Thymus (tissue), 14 donors: Measurements from ENCODE around the gene FOXG1. TPM values are rescaled to one million over a fixed set of nuclear protein-coding genes. Genes with fewer than 3 reads are reported as not detected.
A peak's percentile ranks its signal among the peaks of the same experiment; 100 is the strongest.

ENCODE experiments used
- DNase-seq, 9 donors: peaks; one replicate each; pipeline ENCODE4 v3.0.0-alpha.2; 2013; ENCODE audit warnings: low spot score in 9 of 9, low read depth in 6 of 9, missing footprints in 1 of 9
- H3K27ac ChIP-seq, 2 donors: one replicate each; pipeline ENCODE4 v1.5.1; 2013; ENCODE audit warnings: control low read depth in 1 of 2, low read depth in 1 of 2, low read length in 1 of 2, mild to moderate bottlenecking in 1 of 2, moderate library complexity in 1 of 2
- H3K27me3 ChIP-seq, 2 donors: one replicate each; pipeline ENCODE4 v1.5.1; 2013; ENCODE audit warnings: low read length in 1 of 2; ENCODE audit not compliant: control insufficient read depth in 2 of 2, insufficient read depth in 1 of 2
- H3K36me3 ChIP-seq, 2 donors: one replicate each; pipeline ENCODE4 v1.5.1; 2013; ENCODE audit warnings: low read length in 1 of 2, mild to moderate bottlenecking in 1 of 2, moderate library complexity in 1 of 2; ENCODE audit not compliant: control insufficient read depth in 2 of 2, insufficient read depth in 2 of 2
- H3K4me1 ChIP-seq, 2 donors: one replicate each; pipeline ENCODE4 v1.5.1; 2013; ENCODE audit warnings: low read length in 2 of 2; ENCODE audit not compliant: control insufficient read depth in 2 of 2, insufficient read depth in 2 of 2
- H3K4me3 ChIP-seq, 2 donors: one replicate each; pipeline ENCODE4 v1.5.1; 2013; ENCODE audit warnings: low read length in 2 of 2, control low read depth in 1 of 2, mild to moderate bottlenecking in 1 of 2
- H3K9me3 ChIP-seq, 2 donors: one replicate each; pipeline ENCODE4 v1.5.1; 2013; ENCODE audit warnings: low read length in 1 of 2, mild to moderate bottlenecking in 1 of 2; ENCODE audit not compliant: control insufficient read depth in 2 of 2, insufficient read depth in 1 of 2
- WGBS: extraction: QIAGEN DNeasy Blood & Tissue Kit; methylation state at CpG from one replicate; pipeline ENCODE4 v1.1.7; 2013; 5-methylcytosine and 5-hydroxymethylcytosine counted together
- long read RNA-seq, 10 donors: transcript quantifications; one replicate each; lab custom pipeline, GENCODE V29; 2026
- polyA plus RNA-seq: library from polyadenylated mRNA; stranded (reverse); fragments of 200-250 nt; gene quantifications from one replicate; pipeline ENCODE4 v1.2.3, GENCODE V29; 2013
- total RNA-seq: library from RNA; stranded (reverse); fragments of 120-200 nt; gene quantifications from one replicate; pipeline ENCODE4 v1.2.4, GENCODE V29; 2013
- donor health status: healthy.

FOXG1 gene
- 1.9 TPM for total RNA-seq
- 11.4 TPM for polyA plus RNA-seq
- long read RNA-seq, donor 1, full-length matches to known transcripts = 1 of 1 reads
- long read RNA-seq, donor 1, partial matches to known transcripts = 0 of 1 reads
- long read RNA-seq, donor 1, other reads (novel, unspliced or antisense) = 0 of 1 reads
- long read RNA-seq, donor 2 = 0 reads
- long read RNA-seq, donor 3, full-length matches to known transcripts = 11 of 11 reads
- long read RNA-seq, donor 3, partial matches to known transcripts = 0 of 11 reads
- long read RNA-seq, donor 3, other reads (novel, unspliced or antisense) = 0 of 11 reads
- long read RNA-seq, donor 4, full-length matches to known transcripts = 21 of 21 reads
- long read RNA-seq, donor 4, partial matches to known transcripts = 0 of 21 reads
- long read RNA-seq, donor 4, other reads (novel, unspliced or antisense) = 0 of 21 reads
- long read RNA-seq, donor 5, full-length matches to known transcripts = 20 of 20 reads
- long read RNA-seq, donor 5, partial matches to known transcripts = 0 of 20 reads
- long read RNA-seq, donor 5, other reads (novel, unspliced or antisense) = 0 of 20 reads
- long read RNA-seq, donor 6, full-length matches to known transcripts = 23 of 23 reads
- long read RNA-seq, donor 6, partial matches to known transcripts = 0 of 23 reads
- long read RNA-seq, donor 6, other reads (novel, unspliced or antisense) = 0 of 23 reads
- long read RNA-seq, donor 7, full-length matches to known transcripts = 18 of 18 reads
- long read RNA-seq, donor 7, partial matches to known transcripts = 0 of 18 reads
- long read RNA-seq, donor 7, other reads (novel, unspliced or antisense) = 0 of 18 reads
- long read RNA-seq, donor 8, full-length matches to known transcripts = 4 of 4 reads
- long read RNA-seq, donor 8, partial matches to known transcripts = 0 of 4 reads
- long read RNA-seq, donor 8, other reads (novel, unspliced or antisense) = 0 of 4 reads
- long read RNA-seq, donor 9, full-length matches to known transcripts = 10 of 10 reads
- long read RNA-seq, donor 9, partial matches to known transcripts = 0 of 10 reads
- long read RNA-seq, donor 9, other reads (novel, unspliced or antisense) = 0 of 10 reads
- long read RNA-seq, donor 10, full-length matches to known transcripts = 18 of 18 reads
- long read RNA-seq, donor 10, partial matches to known transcripts = 0 of 18 reads
- long read RNA-seq, donor 10, other reads (novel, unspliced or antisense) = 0 of 18 reads

- Histone ChIP-seq H3K9me3 (peaks cover 0 to 5% of the 10 kb centered on the region in 2 donors), H3K4me1 (no peaks in the 10 kb centered on the region), H3K27me3 (peaks cover 60 to 78% of the 10 kb centered on the region in 2 donors), H3K4me3 (peak within 1 kb of the TSS; percentile 29 to 37), H3K27ac (peak within 1 kb of the TSS; percentile 59 to 86), H3K36me3 (no peaks in the 10 kb centered on the region)
- DNase-seq = no peak
- 6% methylated on average over 57 of the region's 58 CpGs for WGBS
These were observed at the start of gene FOXG1 for GRCh38 chr14:28766469-28766955. FOXG1 (plus strand) TSS chr14:28766787; CDS start chr14:28767280, 493 bp downstream.

DNA sequence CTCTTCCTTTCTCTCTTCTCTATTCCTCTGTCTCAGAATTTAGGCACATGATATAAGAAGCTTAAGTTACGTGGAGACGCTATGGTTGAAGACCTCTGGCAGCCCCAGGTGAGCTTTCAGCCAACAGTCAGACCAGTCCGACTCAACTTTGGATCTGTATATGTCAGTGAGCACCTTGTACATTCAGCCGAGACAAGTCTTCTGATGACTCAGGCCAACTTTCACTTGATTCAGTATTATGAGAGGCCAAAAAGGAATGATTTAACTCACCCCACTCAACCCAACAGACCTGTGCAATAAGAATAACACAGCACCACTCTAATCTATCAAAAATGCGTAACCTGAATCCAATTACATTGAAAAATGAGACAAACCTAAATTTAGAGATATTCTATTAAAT is 47.5 kb upstream of the FOXG1 start:
- Histone ChIP-seq H3K27me3 (no peaks in the 10 kb centered on the region), H3K4me3 (no peak overlapping the region), H3K27ac (no peak overlapping the region), H3K9me3 (no peaks in the 10 kb centered on the region), H3K4me1 (no peaks in the 10 kb centered on the region), H3K36me3 (no peaks in the 10 kb centered on the region)
- 90% methylated on average over 5 of the region's 5 CpGs for WGBS
- no peak for DNase-seq

DNA sequence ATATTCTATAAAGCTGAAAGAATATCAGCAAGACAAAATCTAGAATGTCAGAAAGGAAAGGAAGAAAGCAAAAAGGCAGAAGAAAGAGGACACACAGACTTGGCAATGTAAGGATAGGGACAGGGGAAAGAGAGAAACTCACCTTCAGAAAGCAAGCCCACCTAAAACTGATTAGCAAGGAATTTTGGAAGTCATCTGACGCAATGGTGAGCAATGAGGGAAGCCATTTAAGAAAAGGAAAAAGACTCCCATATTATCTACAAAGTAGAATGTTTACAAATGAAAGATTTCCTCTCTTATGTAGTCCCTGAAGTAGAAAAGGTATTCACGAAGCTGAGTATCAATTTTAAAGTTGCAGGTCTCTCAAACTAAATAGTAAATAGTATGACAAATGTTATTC is 35.2 kb upstream of the FOXG1 start:
- 88% methylated on average over 2 of the region's 2 CpGs for WGBS
- Histone ChIP-seq H3K27me3 (no peaks in the 10 kb centered on the region), H3K4me1 (no peaks in the 10 kb centered on the region), H3K27ac (no peak overlapping the region), H3K36me3 (no peaks in the 10 kb centered on the region), H3K9me3 (no peaks in the 10 kb centered on the region), H3K4me3 (no peak overlapping the region)
- no peak for DNase-seq

- Histone ChIP-seq H3K27me3 (no peaks in the 10 kb centered on the region), H3K9me3 (no peaks in the 10 kb centered on the region), H3K27ac (no peak overlapping the region), H3K4me1 (no peaks in the 10 kb centered on the region), H3K4me3 (no peak overlapping the region), H3K36me3 (no peaks in the 10 kb centered on the region)
- DNase-seq = no peak
- WGBS = 78% methylated on average over 3 of the region's 3 CpGs
These were observed 24.3 kb upstream of the FOXG1 start for GRCh38 chr14:28742171-28742846.

DNA sequence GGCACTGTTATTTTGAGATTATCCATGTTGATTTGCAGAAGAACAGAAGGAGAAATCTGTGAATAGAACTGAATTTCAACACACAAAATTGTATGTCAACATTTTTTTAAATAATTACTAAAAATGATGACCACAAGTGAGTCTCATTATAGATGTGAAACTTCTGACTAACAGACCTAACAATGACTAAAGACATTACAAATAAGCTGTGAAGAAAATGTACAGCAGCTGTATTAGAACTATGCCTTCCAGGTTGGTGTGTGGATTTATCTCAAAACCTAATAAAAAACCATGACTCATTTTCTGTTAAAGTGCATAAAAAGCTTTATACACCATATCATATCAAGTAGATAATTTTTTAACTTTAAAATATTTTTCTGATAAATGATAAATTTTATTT is 22.5 kb upstream of the FOXG1 start:
- no peak overlapping the region for H3K4me3 ChIP-seq
- no peaks in the 10 kb centered on the region for H3K27me3 ChIP-seq
- no peak overlapping the region for H3K27ac ChIP-seq
- H3K9me3 ChIP-seq = no peaks in the 10 kb centered on the region
- no peaks in the 10 kb centered on the region for H3K36me3 ChIP-seq
- no peaks in the 10 kb centered on the region for H3K4me1 ChIP-seq
- DNase-seq = no peak

- Histone ChIP-seq H3K4me3 (no peak overlapping the region), H3K4me1 (no peaks in the 10 kb centered on the region), H3K36me3 (no peaks in the 10 kb centered on the region), H3K27me3 (no peaks in the 10 kb centered on the region), H3K27ac (no peak overlapping the region), H3K9me3 (no peaks in the 10 kb centered on the region)
- DNase-seq = no peak
- 38% methylated on average over 1 of the region's 1 CpG for WGBS
These were observed 21.4 kb upstream of the FOXG1 start for GRCh38 chr14:28745176-28745575.

- DNase-seq = no peak
- Histone ChIP-seq H3K27me3 (no peaks in the 10 kb centered on the region), H3K4me3 (no peak overlapping the region), H3K36me3 (no peaks in the 10 kb centered on the region), H3K27ac (no peak overlapping the region), H3K4me1 (no peaks in the 10 kb centered on the region), H3K9me3 (no peaks in the 10 kb centered on the region)
- WGBS = 82% methylated on average over 1 of the region's 1 CpG
These were observed 20.3 kb upstream of the FOXG1 start for GRCh38 chr14:28746247-28746646.

GRCh38 chr14:28751467-28752058 is 15.0 kb upstream of the FOXG1 start:
- Histone ChIP-seq H3K27me3 (peaks cover 16 to 21% of the 10 kb centered on the region in 2 donors), H3K9me3 (no peaks in the 10 kb centered on the region), H3K4me3 (no peak overlapping the region), H3K27ac (no peak overlapping the region), H3K4me1 (no peaks in the 10 kb centered on the region), H3K36me3 (no peaks in the 10 kb centered on the region)
- peak in 1 of 9 donors; percentile 37 for DNase-seq
- 26% methylated on average over 5 of the region's 5 CpGs for WGBS
